HG03159 (cell line): Measurements from ENCODE around the gene DZIP1.

Experiments
- ATAC-seq: cut with Tn5 transposase; IDR thresholded peaks from one replicate; pipeline ENCODE4 v1.9.1; 2021; ENCODE audit warnings: mild to moderate bottlenecking, moderate library complexity; ENCODE audit not compliant: unreplicated experiment

DZIP1 gene

DNA sequence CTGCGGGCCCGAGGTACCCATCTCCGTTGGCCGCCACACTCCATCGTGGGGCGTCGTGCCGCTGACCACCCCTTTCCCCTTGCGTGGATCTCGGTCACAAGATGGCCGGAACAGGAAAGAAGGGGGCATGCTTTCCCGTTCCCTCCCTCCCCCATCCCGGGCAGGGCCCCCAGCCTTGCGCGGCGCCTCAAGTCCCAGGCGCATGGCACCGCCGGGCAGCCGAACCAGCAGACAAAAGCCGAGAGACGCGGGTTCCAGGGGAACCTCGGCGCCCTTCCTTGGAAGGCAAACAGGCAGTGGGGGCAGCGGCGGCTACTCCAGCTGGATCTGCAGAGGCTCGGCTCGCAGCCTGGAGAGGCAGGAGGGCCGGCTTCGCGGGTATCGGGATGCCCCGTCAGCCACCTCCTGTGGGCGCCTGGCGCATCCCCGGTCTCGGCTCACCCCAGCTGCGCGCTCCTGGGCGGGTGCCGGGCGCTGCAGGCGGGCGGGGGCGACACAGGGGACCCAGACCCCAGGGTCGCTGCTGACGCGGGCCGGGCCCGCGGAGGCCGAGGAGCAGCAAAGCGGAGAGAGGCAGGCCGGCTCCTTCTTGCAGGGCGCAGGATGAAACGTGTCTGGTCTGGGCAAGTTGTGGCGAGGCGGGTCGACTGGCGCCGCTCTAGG lies 439 bp downstream of the DZIP1 start:
- ATAC-seq, result peak; percentile 38

DNA sequence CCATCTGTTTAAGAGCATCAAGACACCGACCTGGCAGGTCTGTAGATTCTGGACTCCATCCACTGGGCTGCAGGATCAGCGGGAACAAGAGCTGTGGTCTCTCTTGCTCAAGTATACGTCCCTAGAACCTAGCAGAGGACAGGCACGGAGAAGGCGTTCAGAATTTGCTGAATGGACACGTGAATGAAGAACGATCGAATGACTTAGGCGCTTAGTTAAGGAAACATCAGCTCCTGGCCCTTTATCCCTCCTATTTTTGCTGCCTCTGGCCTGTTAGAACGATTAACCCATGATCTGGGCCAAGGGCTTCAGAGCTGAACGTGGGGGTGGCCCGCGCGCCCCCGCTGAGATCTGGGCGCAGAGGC lies 953 bp downstream of the DZIP1 start:
- no peak for ATAC-seq

DNA sequence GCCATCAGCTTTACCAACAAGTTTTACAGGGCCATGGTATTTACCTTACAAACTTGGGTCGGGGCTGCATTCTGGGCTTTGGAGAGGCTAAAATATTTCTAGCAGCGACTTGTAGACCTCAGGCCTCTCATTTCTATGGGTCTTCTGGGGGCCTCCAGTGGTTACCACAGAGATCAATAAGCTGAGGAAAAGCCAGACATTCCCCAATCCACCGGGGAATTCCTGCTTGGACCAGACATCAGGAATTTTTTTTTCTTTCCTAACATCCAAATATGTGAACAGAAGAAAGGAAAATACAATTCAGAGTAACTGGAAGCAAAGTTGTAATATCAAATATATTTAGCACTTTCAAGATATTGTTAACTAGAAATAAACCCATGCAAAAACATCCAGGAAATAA lies 1.5 kb downstream of the DZIP1 start:
- no peak for ATAC-seq

DNA sequence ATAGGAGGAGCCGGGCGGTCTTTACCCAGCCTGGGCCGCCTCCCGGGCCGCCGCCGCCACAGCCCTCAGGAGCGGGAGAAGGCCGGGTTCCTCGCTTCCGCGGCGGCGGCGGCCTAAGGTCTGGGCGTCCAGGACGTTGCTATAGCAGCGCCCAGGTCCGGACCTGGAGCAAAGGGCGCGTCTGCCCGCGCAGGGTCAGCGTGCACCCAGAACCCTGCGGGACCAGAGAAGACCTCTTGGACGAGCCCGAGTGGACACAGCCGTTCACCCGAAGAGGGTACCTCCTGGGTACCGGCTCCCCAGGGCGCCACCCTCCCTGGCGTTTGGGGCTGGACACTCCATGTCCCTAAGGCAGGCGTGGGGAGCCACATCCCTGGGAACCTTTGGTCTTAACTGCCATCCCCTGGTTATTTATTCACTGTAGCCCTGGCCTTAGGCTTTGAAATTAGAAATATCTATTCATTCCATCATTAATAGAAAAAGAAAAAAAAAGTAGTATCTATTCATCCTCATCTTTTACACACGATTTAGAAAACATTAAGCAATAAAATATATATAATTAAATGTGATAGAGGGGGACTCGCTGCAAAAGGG lies 2.4 kb downstream of the DZIP1 start:
- no peak for ATAC-seq

DNA sequence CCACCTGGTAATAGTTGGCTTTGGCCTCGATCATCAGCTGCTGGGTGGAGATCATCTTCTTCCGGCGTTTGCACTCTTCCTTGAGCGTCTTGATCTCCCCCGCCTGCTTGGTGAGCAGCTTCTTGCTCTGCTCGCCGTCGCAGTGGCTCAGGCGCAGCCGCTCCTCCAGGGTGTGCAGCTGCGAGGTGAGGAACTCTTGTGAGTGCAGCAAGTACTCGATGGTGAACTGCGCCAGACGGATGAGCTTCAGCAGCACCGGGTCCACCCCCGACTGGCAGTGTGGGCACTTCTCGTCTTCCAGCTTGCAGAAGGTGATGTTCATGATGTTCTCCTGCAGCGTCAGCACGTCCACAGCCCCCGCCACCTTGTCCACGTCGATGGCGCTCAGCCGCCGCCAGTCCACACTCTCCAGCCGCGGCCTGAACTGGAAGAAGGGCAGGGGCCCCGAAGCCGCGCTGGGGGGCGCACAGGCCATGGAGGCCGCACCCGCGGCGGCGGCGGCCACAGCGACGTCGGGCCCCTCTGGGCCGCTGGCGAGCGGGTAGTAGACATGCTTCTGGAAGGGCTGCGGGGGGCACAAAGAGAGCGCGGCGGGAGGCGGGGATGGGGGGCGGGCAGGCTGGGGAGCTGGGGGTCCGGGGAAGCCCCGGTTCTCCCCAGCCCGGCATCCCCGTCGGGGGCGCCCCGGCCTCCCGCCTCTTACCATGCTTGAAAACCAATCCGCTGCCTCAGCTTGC lies 3.0 kb downstream of the DZIP1 start:
- ATAC-seq, result no peak

DNA sequence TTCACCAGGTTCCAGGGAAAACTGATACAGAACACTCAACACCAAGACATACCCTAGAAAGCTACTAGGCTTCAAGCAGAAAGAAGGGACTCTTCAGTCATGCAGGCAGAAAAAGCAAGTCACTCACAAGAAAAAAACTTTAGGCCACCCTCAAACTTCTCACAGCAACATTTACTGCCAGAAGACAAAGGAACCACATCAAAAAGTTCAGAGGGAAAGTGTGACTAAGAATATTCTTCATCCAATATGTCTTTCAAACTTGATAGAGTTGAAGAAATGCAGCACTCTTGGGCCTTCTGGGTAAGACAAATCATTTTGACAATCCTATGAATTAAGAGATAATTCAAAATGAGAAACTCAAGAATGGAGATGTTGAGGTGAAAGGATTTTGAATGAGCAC lies 7.7 kb downstream of the DZIP1 start:
- ATAC-seq, result no peak

DNA sequence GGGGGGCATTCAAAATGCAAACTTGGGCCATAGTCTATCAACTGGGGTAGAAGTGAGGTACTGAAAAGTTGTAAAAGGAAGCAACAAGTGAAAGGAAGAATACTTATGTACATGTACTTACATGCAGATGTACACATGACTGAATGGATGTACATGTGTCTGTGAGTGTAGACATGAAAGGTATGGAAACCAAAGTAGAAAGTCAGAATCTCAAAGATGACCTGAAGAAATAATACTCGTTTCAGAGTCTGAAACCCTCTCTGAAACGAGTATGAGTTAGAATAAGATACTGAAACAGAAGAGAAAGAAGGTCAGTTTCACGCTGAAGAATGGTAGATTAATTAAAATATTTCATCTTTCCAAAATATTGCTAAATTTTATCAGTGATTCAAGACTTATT lies 13.9 kb downstream of the DZIP1 start:
- ATAC-seq, result no peak

DNA sequence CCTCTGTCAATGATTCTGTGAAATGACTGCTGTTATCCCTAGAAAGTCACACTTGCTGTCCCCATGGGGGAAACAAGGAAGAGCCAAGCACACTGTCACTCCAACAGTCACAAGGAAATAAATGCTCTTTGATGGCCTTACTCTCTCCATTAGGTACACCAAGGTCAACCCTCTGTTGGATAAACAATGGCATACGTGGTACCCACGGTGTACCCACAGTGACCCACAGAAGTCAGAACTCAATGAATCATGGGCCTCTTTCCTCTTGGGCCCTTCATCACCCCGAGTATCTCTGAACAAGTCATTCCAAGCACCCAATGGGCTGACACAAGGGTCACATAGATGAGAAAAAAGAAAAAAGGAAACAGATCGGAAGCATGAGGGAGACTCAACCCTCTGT lies 15.4 kb downstream of the DZIP1 start:
- ATAC-seq, result no peak

DNA sequence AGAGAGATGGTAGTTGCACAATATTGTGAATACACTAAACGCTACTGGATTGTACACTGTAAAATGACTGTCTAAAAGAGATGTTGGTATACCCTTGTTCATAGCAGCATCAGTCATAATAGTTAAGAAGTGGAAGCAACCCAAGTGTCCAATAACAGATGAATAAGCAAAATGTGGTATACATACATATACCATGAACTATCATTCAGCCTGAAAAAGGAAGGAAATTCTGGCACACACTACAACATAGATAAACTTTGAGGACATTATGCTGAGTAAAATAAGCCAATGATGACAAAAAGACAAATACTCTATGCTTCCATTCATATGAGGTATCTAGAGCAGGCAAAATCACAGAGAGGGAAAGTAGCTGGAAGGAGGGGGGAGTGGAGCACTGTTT lies 16.0 kb downstream of the DZIP1 start:
- no peak for ATAC-seq

DNA sequence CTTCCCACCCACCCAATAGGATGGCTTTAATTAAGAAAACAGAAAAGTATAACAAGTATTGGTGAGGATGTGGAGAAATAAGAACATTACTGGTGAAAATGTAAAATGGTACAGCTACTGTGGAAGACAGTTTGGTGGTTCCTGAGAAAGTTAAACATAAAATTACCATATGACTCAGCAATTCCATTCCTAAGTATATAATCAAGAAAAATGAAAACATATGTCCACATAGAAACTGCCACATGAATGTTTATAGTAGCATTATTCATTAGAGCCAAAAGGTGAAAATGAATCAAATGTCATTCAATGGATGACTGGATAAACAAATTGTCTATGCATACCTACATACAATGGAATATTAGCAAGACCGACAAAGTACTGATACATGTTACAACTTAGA lies 16.9 kb downstream of the DZIP1 start:
- ATAC-seq, result no peak

DNA sequence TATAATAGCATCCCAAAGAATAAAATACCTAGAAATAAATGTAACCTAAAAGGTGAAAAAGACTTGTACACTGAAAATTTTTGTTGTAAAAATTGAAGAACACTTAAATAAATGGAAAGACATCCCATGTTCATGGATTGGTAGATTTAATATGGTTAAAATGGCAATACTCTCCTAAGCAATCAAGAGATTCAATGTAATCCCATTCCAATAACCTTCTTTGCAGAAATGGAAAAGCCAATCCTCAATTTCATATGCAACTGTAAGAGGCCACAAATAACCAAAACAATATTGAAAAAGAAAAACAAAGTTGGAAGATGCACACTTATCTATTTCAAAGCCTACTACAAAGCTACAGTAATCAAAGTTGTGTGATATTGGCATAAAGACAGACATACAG lies 17.7 kb downstream of the DZIP1 start:
- ATAC-seq, result no peak

DNA sequence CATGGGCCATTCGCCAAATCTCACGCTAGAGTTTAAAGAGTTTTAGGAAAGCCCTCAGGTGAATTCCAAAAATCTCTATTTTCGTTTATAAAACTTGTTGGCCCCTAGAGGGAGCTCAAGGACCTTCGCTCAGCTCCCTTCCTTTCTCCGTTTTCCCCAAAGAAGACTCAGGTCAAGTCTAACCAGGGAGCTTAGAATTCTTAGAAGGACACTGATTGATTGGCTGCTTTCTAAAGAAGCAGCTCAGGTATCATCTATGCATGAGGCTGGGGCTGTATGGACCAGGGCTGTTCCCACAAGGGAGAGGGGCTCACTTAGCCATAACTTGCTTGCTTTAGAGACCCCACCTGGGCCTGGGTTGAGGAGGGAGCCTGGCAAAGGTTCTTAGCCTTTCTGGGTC lies 20.5 kb downstream of the DZIP1 start:
- ATAC-seq, result peak; percentile 60

DNA sequence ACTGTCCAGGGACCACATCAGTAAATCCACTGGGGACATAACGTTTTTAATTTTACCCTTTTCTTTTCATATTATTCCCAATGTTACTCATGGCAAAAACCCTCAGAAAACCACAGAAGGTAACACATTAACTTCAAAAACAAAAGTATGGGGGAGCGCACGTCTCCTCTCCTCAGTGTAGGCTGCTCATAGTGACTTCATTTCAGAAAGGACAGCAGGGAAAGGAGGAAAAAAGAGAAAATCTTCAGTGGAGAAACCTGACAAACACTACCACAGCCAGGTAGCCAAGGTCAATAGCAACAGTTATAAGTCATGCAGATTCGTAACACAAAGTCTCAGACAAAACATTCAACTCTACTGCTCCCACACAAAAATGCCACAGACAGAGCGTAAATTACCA lies 21.4 kb downstream of the DZIP1 start:
- no peak for ATAC-seq

DNA sequence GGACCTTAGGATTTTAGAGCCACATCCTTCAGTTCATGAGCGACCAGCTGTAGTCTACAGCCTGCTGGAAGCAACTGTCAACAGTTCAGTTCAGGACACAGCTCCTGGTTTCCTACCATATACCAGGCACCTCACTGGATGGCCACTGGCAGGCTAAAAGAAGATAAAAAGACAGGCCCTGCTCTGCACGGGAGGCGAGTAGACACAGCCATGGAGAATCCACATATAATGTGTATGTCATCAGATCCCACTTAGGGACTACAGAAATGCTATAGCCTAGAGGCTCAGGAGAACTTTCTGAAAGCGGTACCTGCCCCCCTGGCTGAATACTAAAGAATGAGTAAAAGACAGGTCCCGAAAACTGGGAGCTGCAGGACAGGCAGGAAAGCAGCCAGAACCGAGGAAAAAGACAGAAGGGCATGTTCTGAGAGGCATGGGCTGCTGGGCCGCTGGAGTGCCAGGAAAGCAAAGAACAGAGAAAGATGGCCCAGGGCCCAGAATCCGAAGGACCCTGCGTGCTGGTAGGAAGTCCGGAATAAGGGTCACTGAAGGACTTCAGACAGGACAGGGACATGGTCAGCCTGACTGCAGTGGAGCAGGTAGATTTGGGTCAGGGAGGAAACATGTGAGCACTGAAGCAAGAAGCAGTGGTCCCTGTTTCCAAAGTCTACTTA lies 23.5 kb downstream of the DZIP1 start:
- no peak for ATAC-seq

DNA sequence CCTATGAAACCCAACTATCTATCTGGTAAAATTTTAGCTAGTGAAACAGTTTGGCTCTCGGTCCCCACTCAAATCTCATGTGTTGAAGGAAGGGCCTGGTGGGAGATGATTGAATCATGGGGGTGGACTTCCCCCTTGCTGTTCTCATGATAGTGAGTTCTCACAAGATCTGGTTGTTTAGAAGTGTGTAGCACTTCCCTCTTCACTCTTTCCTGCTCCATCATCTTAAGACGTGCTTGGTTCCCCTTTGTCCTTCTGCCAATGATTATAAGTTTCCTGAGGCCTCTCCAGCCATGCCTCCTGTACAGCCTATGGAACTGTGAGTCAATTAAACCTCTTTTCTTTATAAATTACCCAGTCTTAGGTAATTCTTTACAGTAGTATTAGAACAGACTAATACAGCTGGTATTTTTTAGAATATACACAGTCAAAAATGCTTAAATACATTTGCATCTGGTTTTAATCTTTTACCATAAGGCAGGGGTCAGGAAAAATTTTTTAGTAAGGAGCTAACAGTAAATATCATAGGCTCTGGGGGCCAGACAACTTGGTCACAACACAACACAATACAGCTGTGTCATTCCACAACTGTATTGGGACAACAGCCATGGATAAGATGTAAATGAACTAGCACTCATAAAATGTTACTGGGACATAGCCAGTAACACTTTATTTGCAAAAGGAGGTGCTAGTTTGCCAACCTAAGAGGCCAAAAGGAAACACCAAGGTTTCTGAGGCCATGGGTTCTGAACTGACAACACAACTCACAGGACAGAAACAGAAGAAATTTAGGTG lies 24.3 kb downstream of the DZIP1 start:
- no peak for ATAC-seq

DNA sequence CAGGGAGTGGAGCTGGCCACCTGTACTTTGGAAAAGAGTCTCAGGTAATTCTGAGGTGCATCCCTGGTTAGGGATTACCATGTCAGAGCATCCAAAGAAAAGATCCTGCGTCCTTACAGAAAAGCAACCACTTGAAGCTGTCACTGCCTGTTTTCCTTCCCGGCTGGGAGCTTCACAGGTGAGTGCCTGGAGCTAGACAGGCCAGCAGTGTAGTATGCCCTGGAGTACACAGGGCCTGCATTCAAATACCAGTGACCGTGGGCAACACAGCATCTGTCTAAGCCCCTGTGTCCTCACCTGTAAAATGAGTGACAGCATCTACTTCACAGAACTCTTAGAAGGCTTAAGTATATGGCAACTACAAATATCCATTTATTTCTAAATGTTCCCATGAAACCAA lies 29.0 kb downstream of the DZIP1 start:
- no peak for ATAC-seq

DNA sequence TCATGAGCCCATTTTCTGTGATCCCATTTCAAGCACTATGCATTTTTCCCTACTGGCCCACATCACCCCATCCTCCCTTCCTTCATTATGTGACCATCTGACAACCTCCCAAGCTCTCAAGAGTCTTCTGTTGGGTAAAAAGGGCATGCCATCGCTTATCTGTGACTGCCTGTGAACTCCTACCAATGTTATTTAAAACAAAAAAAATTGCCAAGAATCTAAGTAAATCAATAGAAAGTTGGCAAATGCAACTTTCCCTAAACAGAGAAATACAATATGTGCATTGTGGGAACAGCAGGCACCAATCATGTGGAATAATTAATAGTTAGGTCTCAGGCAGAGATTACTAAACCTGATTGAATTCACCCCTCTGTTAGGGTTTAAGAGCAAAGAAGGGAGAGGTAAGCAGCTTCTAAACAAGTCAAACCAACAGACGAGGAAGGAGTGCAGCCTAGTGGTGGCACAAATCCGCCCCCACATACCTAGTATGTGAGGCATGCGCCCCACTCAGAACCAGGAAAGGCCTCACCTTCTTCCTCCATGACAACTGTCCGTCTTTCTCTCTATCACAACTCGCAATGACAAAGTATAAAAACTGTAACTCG lies 29.8 kb downstream of the DZIP1 start:
- ATAC-seq, result no peak

DNA sequence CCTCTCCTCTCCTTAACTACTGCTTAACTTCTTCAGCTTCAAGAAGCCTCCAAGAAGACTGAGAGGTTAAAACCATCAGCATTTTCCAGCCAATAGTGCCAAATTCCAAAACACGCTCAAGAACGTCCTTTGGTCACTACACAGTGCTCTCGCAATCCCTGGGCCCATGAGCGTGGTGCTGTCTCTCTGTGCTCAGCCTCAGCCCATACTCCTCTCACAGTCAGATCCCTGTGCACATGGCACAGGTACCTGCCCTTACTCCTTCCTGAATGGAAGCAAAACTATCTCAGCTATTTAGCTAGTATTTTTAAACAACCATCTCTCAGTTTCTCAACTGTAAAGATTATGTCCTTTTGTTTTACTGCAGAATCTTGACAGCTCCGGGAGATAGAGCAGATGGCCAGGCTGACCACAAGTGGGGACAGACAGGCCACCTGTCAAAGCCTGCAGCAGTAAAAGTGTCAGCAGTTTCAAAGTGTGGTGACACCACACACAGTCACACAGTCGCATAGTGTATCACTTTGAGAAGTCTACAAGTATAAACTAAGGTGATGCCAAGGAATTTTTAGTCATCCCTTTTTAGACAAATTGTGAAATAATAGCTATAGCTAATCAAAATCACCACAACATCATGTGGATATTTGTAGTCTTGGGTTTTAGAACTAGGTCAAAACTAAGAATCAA lies 35.7 kb downstream of the DZIP1 start:
- no peak for ATAC-seq

DNA sequence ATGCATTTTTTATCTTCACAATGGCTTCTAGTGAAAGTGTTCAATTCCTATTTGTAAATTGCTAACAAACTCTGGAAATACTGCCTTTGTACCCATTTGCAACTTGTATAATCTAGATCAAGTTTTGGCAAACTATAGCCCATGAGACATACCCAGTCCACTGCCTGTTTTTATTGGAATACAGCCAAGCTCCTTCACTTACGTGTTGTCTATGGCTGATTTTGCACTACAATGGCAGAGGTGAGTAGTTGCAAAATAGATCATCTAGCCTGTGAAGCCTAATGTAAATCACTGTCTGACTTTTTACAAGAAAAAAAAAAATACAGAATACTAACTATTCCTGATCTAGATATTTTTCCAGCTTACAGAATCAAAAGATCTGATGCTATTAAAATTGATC lies 37.1 kb downstream of the DZIP1 start:
- no peak for ATAC-seq

DNA sequence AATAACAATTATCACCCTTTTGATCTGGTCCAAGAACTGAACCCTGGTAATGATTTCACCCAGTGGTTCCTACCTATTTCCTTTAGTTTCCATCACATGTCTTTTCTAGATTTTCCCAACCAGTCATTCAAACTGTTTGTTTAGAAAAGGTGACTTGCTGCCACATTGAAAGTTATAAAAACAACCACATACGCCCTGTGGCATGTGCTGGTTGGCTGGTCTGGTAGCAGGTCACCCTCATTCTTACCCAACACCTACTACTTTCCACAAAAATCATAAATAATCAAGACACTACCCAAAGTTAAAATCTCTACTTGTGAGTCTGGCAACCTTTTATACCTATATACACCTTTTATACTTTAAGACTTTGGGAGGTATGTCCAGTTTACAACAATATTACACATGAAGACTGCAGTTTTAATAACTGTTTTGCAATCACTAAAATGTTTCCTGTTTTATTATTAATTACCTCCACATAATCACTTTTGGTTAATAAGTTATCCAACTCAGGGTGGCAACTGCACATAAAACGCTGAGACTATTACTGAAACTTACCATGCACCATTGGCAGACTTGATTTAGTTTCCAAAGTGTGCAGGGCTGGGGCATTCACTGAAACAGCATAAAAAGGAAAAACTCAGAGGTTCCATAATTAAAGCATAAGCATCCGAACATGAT lies 38.9 kb downstream of the DZIP1 start:
- ATAC-seq, result no peak
